Right hindlimb (tissue), 1 donor: Measurements from ENCODE around the gene SLC22A15.
A peak's percentile ranks its signal among the peaks of the same experiment; 100 is the strongest.
"Not testable (repeated sequence)": the region's sequence is repeated elsewhere in the genome, so short reads cannot be mapped to it uniquely, and the experiment has no call there.

Experiments
- DNase-seq: peaks from one replicate; pipeline ENCODE4 v3.0.0-alpha.2; 2018

SLC22A15 gene

DNA sequence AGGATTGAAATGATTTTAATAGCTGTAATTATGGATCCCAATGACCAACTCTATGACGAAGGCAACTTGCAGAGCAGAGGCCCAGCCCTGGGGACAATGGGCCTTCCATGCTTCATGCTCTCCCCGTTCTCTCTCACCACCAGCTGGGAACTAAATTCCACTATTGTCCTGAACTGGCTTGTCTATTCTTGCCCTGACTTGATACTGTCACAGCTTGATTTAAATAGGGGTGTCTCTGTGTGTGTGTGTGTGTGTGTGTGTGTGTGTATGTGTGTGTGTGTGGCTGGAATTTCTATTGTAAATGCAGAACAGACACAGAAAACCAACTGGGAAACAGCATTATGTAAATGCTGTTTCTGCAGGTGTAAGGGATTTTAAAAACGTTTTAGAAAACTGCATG lies 57.0 kb downstream of the SLC22A15 start:
- no peak for DNase-seq

GRCh38 chr1:116036255-116036654 lies 59.9 kb downstream of the SLC22A15 start:
- DNase-seq: no peak

- no peak for DNase-seq
These were observed 62.4 kb downstream of the SLC22A15 start for GRCh38 chr1:116038679-116039078.

GRCh38 chr1:116044071-116044470 lies 67.8 kb downstream of the SLC22A15 start:
- no peak for DNase-seq

GRCh38 chr1:116046933-116047332 lies 70.6 kb downstream of the SLC22A15 start:
- not testable (repeated sequence) for DNase-seq

GRCh38 chr1:116051896-116052295 lies 75.6 kb downstream of the SLC22A15 start:
- DNase-seq: not testable (repeated sequence)

DNA sequence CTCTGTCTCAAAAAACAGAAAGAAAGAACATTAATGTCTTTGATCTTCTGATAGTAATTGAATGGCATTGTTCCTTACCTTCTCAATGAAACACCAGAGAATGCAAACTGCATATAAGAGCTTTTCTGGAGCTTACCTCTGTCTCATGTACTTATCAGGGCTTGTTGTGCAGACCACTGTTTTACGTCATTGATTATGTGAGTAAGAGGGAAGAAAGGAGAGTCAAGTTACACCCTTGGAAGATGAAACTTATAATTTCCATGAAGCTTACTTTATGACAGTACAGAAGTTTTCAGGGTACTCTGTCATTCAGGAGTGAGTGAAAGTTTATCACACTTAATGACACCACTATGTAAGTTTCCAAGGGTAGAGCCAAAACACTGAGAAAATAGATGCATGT lies 85.9 kb downstream of the SLC22A15 start:
- DNase-seq: no peak

GRCh38 chr1:116064616-116065015 lies 88.3 kb downstream of the SLC22A15 start:
- DNase-seq: no peak

DNA sequence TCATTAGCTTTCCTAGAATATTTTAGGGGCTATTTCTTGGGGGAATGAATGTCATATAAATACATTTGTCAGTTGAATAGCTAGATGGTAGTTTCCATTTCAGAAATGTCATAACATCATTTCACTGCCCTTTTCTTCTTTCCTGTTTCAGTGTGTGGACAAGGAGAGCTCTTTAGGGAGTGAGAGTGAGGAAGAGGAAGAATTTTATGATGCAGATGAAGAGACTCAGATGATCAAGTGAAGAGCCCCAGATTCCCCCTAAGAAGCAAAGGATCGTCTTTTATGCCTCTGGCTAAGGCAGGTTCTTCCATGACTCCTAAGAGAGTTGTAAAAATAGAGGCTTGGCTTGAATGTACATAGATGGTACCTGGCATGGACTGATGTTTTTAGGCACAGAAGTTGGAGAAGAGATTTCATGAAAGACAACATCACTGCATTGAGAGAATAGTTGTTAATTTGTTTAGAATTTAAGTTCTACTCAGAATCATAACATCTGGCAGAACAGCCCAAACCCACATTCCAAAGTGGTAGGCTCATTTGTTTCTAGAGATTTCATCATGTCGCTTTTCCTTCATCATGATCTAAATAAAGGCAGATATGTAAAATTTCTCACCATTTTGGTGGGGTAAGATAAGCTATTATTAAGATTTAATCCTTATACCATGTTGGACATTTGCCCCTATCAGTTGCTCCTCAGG lies 90.7 kb downstream of the SLC22A15 start:
- no peak for DNase-seq

GRCh38 chr1:116067566-116067890 lies 91.2 kb downstream of the SLC22A15 start:
- DNase-seq: peak; percentile 46

DNA sequence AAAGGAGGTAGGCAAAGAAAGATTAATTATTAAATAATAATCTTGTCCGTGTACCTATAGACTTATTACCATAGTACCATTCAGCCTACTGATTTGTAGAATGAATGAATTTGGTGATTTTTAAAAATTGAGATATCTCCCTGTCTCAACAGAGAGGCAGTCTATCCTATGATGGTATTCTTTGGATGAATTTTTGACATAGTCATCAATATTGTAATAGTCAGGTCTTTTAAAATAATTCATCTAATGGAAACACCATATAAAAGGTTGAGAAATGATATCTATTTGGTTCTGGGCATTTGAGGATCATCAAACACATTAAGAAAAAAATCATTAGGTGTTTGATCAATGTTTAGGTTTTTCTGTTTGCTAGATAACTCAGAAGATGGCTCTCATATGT lies 99.3 kb downstream of the SLC22A15 start:
- DNase-seq: no peak

GRCh38 chr1:116075990-116076389 lies 99.7 kb downstream of the SLC22A15 start:
- no peak for DNase-seq

DNA sequence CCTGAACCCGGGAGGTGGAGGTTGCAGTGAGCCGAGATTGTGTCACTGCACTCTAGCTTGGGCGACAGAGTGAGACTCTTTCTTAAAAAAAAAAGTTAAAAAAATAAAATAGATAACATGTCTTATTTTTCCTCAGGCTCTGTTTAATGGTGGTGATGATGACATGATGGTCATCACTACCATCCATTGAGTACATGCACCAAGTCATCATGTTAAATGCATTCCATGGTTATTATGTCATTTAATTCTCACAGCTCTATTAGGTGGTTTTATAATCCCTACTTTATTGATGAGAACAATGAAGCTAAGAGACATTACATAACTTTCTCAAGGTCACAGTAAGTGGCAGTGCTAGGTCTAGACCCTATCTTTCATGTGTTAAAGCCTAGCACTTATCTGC lies 100.5 kb downstream of the SLC22A15 start:
- DNase-seq: no peak

GRCh38 chr1:116078699-116079223 lies 102.4 kb downstream of the SLC22A15 start:
- DNase-seq: no peak

GRCh38 chr1:116087628-116088027 lies 111.3 kb downstream of the SLC22A15 start:
- DNase-seq: no peak

DNA sequence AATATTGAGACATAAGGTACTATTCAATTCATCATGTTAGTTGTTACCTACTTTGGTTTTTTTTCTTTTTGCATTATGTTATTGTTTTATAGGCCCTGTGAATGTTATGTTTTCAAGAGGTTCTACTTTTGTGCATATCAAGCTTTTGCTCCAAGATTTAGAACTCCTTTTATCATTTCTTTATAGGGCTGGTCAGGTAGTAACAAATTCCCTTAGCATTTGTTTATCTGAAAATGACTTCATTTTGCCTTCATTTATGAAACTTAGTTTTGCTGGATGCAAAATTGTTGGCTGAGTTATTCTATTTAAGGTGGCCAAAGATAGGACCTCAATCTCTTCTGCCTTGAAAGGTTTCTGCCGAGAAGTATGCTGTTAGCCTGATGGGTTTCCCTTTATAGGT lies 113.6 kb downstream of the SLC22A15 start:
- DNase-seq: no peak

DNA sequence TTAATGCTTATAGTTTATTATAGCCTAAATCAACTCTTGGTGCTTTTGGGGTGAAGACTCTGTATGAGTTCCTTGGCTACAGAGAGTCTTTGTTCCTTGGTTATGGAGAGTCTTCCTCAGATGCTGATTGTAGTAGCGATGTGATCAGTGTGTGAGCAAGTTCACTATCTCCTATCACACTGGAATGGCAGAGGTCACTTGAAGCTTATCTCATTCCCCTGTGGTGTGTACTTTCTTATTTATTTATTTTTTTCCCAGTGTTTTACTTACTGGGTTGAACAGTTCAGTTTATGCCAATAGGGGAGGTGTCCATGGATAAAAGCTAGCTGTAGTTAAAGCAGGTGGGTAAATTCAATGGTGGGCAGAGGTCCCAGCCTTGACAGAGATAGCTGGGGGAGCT lies 114.8 kb downstream of the SLC22A15 start:
- DNase-seq: no peak

- no peak for DNase-seq
These were observed 116.6 kb downstream of the SLC22A15 start for GRCh38 chr1:116092752-116093489.

DNA sequence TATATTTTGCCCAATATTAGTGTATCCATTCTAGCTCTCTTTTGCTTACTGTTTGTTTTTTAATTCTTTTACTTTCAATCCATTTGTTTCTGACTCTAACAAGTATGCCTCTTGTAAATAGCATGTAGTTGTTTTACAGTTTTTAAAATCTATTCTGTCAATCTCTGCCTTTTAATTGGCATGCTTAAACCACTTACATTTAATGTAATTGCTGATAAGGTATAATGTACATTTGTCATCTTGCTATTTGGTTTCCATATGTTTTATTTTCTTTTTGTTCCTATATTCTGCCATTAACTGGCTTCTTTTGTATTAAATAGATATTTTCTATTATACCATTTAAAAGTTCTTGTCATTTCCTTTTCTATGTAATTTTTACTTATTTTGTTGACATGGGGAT lies 118.7 kb downstream of the SLC22A15 start:
- no peak for DNase-seq

- no peak for DNase-seq
These were observed 119.8 kb downstream of the SLC22A15 start for GRCh38 chr1:116096013-116096618.

GRCh38 chr1:116097626-116098025 lies 121.3 kb downstream of the SLC22A15 start:
- no peak for DNase-seq

- no peak for DNase-seq
These were observed 123.1 kb downstream of the SLC22A15 start for GRCh38 chr1:116099379-116099778.

DNA sequence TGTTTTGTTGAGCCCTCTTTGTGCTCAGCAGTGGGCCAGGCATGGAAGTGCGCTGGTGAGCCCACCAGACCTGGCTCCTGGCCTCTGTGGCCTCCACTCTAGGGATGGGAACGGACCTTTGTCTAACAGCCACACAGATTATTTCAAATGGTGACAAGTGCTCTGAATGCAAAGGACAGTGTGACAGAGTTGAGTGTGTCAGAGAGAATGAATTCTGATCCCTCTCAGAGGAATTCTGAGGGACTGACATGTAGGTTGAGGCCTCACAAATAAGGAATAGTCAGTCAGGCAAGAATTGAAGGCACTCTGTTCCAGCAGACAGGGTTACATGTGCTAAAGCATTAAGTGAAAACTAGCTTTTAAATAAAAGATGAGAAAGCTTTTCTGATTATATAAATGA lies 123.6 kb downstream of the SLC22A15 start:
- DNase-seq: no peak

DNA sequence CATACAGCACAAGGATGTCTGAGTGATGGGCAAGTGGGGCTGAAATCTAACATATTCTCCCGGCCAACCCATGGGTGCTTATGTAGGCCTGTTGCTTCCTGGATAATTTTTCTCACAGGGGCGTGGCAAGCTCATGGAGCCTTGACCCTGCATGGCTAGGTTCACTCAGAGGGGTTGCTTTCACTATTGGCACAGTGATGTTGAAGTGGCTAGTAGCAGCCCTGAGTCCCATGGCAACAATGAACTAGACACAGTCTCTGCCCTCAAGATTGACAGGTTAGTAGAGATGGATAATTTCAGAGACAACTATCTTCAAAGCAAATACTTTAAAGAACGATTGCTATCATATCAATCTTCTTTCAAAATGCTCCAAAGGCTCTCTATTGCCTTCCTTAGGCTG lies 128.4 kb downstream of the SLC22A15 start:
- DNase-seq: no peak
